Retinal pigment epithelial cell (primary cell): ENCODE data around the gene LMO7.

Source experiments
- DNase-seq: peaks from one replicate; pipeline ENCODE4 v3.0.0-alpha.2; 2010; ENCODE audit warnings: low read depth
- H3K4me3 ChIP-seq: 2 replicates; pipeline ENCODE4 v1.5.1; 2011; ENCODE audit warnings: mild to moderate bottlenecking, low read length, control low read depth, moderate library complexity
- TF ChIP-seq, protein P1 (sequence below): conservative IDR thresholded peaks from 2 replicates; pipeline ENCODE4 v1.5.1; 2011; ENCODE audit warnings: low read depth, low read length, control low read depth, inconsistent platforms

Gene LMO7

DNA sequence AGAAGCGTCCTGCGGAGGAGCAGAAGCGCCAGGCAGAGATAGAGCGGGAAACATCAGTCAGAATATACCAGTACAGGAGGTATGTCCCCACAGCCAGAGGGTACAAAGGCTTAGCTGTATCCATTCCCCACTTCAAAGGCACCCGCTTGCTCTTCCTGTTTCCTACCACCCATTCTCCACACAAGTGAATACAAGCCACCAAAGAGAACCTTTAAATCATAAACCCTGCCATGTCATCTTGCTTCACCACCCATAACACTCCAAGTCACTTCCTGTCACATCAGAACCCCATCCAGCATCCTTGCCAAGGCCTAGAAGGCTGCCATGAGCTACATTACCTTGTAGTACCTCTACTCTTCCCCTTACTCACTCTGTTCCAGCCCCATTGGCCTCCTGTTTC lies 205.8 kb downstream of the LMO7 start:
- TF ChIP-seq, protein P1, sequence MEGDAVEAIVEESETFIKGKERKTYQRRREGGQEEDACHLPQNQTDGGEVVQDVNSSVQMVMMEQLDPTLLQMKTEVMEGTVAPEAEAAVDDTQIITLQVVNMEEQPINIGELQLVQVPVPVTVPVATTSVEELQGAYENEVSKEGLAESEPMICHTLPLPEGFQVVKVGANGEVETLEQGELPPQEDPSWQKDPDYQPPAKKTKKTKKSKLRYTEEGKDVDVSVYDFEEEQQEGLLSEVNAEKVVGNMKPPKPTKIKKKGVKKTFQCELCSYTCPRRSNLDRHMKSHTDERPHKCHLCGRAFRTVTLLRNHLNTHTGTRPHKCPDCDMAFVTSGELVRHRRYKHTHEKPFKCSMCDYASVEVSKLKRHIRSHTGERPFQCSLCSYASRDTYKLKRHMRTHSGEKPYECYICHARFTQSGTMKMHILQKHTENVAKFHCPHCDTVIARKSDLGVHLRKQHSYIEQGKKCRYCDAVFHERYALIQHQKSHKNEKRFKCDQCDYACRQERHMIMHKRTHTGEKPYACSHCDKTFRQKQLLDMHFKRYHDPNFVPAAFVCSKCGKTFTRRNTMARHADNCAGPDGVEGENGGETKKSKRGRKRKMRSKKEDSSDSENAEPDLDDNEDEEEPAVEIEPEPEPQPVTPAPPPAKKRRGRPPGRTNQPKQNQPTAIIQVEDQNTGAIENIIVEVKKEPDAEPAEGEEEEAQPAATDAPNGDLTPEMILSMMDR: no peak
- no peak overlapping the region for H3K4me3 ChIP-seq
- DNase-seq: no peak

DNA sequence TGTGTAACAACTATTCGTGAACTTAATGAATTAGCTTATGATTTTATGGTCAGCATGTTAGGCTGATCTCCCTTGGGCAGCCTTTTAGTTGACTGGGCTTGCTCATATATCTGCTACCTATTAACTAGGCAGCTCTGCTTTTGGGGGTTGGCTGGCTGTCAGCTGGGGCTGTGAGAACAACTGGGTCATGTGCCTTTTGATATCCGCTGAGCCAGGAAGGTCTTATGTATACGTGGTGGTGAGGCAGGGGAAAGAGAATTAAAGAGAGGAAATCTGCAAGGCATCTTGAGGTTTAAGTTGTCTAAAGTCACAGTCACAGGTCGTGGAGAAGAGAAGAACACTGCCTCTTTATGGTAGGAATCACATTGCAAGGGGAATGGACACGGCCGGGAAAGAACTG lies 206.9 kb downstream of the LMO7 start:
- DNase-seq: no peak

DNA sequence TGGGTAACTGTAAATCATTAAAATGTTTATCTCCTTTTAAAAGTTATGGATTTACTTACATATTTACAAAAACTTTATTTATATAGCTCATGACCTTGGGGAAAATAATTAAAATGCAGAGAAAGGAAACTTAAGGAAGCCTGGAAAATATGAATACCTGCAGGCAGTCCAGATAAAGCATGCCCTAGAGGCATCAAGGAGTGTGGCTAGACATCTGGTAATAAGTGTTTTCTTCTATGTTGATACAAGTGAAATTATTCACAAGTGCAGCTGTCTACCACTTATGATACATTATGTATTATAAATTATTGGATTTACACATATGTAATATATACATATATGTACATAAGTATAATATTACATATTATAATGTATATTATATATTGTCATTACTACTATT lies 207.9 kb downstream of the LMO7 start:
- TF ChIP-seq, protein P1: no peak
- H3K4me3 ChIP-seq: no peak overlapping the region
- DNase-seq: no peak

More for the DNA sequence above, 206.9 kb downstream of the LMO7 start:
- H3K4me3 ChIP-seq: no peak overlapping the region
- TF ChIP-seq, protein P1: no peak

DNA sequence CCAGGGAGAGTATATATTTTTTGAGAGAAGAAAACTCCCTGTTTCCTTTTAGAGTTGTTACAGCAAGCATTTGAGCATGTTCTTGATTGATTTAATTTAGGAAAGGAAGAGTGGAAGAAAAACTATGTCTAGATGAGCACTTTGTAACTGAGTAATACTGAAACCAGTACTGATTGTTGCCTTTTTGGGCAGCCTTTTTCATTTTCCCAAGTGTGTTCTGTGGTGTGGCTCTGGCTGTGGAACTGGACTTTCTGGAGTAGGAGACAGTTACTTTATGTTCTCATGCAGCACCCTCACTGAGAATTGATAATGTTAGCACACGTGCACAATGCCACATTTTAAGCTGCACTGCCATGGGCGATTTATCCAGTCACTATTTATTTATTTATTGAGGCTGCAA lies 211.5 kb downstream of the LMO7 start:
- H3K4me3 ChIP-seq: no peak overlapping the region
- DNase-seq: no peak
- TF ChIP-seq, protein P1: no peak

DNA sequence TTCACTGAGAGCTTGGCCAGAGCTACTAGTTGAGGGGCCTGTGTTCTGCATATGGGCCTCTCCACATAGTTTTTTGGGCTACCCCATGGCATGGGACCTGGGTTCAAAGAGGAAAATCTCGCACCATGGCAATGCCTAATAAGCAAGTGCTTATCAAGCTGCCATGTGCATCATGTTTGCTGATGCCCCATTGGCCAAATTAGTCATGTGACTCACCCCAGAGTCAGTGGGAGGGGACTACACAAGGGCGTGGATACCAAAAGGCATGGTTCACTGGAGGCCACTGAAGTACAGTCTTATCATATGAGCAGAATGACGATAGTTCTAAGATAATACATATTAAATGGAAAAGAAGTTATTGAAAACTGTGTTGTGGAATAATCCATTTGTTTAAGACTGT lies 214.8 kb downstream of the LMO7 start:
- TF ChIP-seq, protein P1: no peak
- no peak overlapping the region for H3K4me3 ChIP-seq
- DNase-seq: no peak

DNA sequence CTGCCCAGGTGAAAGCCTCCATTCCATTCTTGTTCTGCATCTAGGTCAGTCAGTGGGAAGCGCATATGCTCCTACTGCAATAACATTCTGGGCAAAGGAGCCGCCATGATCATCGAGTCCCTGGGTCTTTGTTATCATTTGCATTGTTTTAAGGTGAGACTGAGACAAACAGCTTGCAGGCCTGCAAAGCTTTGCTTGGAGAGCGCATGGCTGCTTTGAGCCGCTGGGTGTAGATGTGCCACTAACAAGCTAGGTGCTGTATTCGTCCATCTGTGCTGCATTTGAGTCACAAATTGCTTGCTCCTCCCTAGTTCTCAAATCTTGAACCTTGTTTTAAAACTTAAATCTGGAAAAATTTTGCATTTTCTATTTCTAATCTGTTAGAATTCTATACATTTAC lies 219.1 kb downstream of the LMO7 start:
- H3K4me3 ChIP-seq: no peak overlapping the region
- DNase-seq: no peak
- TF ChIP-seq, protein P1: no peak

DNA sequence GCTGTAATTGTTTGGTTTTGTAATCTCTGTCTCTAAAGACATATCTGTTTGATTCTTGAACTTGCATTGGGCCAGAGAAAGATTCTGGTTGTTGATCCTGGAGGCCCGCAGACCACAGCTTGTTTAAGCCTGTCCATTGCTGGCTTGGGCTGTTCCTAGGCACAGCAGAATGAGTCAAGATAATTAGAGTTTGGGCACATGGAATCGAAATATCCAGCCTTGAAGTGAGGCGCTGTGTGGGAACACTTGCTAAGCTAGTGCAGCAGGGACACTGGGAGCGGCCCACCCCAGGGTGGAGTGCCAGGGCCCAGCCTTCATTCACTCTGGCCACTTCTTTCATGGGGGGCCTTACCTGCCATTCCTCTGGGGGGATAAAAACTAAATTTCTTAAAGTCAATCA lies 219.7 kb downstream of the LMO7 start:
- TF ChIP-seq, protein P1: no peak
- no peak for DNase-seq
- no peak overlapping the region for H3K4me3 ChIP-seq
